B cell (primary cell): ENCODE data around the gene PPP6R1. TPM values are rescaled to one million over a fixed set of nuclear protein-coding genes. Genes with fewer than 3 reads are reported as not detected.

ENCODE experiments used
- ATAC-seq: fragments of 200-7000 bp; cut with Tn5 transposase; one replicate; pipeline ENCODE4 v1.10.0; 2021; ENCODE audit warnings: low read depth, mild to moderate bottlenecking, moderate number of reproducible peaks, moderate library complexity
- CTCF ChIA-PET: fragments of 350-600 bp; sonication (Branson Sonifier 250); formaldehyde crosslinking; loops from one replicate; lab custom pipeline; 2021; ENCODE audit warnings: antibody characterized with exemption, inconsistent platforms; lab: Charles Lee
- POLR2A ChIA-PET: fragments of 350-600 bp; sonication (Branson Sonifier 250); formaldehyde crosslinking; loops from one replicate; lab custom pipeline; 2021; ENCODE audit warnings: antibody characterized with exemption; lab: Charles Lee
- DNase-seq: peaks from one replicate; pipeline ENCODE4 v3.0.0; 2013
- H2AFZ ChIP-seq: 2 replicates; pipeline ENCODE4 v1.6.1; 2012; ENCODE audit warnings: mild to moderate bottlenecking, low read depth, low read length; ENCODE audit not compliant: insufficient read depth, poor library complexity, severe bottlenecking
- H3K27ac ChIP-seq, 2 donors: 1 replicate in 1 of 2; 2 replicates in 1 of 2; pipeline ENCODE4 v1.5.1; 2012 to 2013; ENCODE audit warnings: low read length in 2 of 2, mild to moderate bottlenecking in 2 of 2, moderate library complexity in 1 of 2
- H3K27me3 ChIP-seq, 4 experiments: fragments of 200-600 bp in 1 of 4; sonication (generic) in 1 of 4; replicated peaks in 1 of 4; 1 replicate in 2 of 4; 2 replicates in 2 of 4; pipeline versions ENCODE4 v1.6.1 to v1.7.0; 2013 to 2016; ENCODE audit warnings: low read length in 3 of 4, mild to moderate bottlenecking in 2 of 4, mixed read lengths in 1 of 4, moderate library complexity in 1 of 4; ENCODE audit not compliant: insufficient read depth in 4 of 4, control insufficient read depth in 3 of 4; ENCODE audit errors: control extremely low read depth in 1 of 4
- H3K36me3 ChIP-seq, 2 experiments: replicated peaks in 1 of 2; 1 replicate in 1 of 2; 2 replicates in 1 of 2; pipeline versions ENCODE4 v1.6.1 to v1.7.1; 2013; ENCODE audit warnings: low read length in 1 of 2; ENCODE audit not compliant: insufficient read depth in 2 of 2, control insufficient read depth in 1 of 2; ENCODE audit errors: control extremely low read depth in 1 of 2, extremely low read depth in 1 of 2
- H3K4me1 ChIP-seq, 2 donors: fragments of 200-600 bp in 1 of 2; sonication (generic) in 1 of 2; 1 replicate in 1 of 2; 2 replicates in 1 of 2; pipeline versions ENCODE4 v1.5.1 to v1.6.1; 2013 to 2017; ENCODE audit warnings: low read length in 2 of 2; ENCODE audit not compliant: control insufficient read depth in 2 of 2, insufficient read depth in 2 of 2
- H3K4me2 ChIP-seq: replicated peaks from 2 replicates; pipeline ENCODE3; 2012; ENCODE audit warnings: mild to moderate bottlenecking, low read depth, low read length; ENCODE audit not compliant: poor library complexity, severe bottlenecking
- H3K4me3 ChIP-seq, 5 experiments: fragments of 200-600 bp in 1 of 5; sonication (generic) in 1 of 5; 1 replicate in 3 of 5; 2 replicates in 2 of 5; pipeline versions ENCODE4 v1.5.1 to v1.7.0; 2011 to 2016; ENCODE audit warnings: low read length in 4 of 5, mild to moderate bottlenecking in 4 of 5, low read depth in 2 of 5, control low read depth in 1 of 5, moderate library complexity in 1 of 5; ENCODE audit not compliant: insufficient read depth in 1 of 5; ENCODE audit errors: control extremely low read depth in 1 of 5, extremely low read depth in 1 of 5
- H3K79me2 ChIP-seq: fragments of 200-600 bp; sonication (generic); one replicate; pipeline ENCODE4 v1.6.0; 2016; ENCODE audit warnings: low read length; ENCODE audit not compliant: control insufficient read depth, insufficient read depth
- H3K9ac ChIP-seq: fragments of 200-600 bp; sonication (generic); 2 replicates; pipeline ENCODE4 v1.6.1; 2017; ENCODE audit warnings: mild to moderate bottlenecking, low read length, moderate library complexity
- H3K9me3 ChIP-seq, 3 donors: one replicate each; pipeline versions ENCODE4 v1.6.1 to v1.7.1; 2013; ENCODE audit warnings: low read length in 2 of 3; ENCODE audit not compliant: control insufficient read depth in 2 of 3, insufficient read depth in 1 of 3; ENCODE audit errors: control extremely low read depth in 1 of 3
- H4K20me1 ChIP-seq: 2 replicates; pipeline ENCODE4 v1.6.0; 2012; ENCODE audit warnings: mild to moderate bottlenecking, low read length; ENCODE audit not compliant: insufficient read depth, control insufficient read depth, poor library complexity, severe bottlenecking
- H3K27ac Mint-ChIP-seq: one replicate; pipeline ENCODE4 v1.8.0; 2021; ENCODE audit warnings: mixed read lengths
- H3K27me3 Mint-ChIP-seq: one replicate; pipeline ENCODE4 v1.8.0; 2021; ENCODE audit warnings: mixed read lengths
- H3K4me1 Mint-ChIP-seq: one replicate; pipeline ENCODE4 v1.8.0; 2021; ENCODE audit warnings: mixed read lengths
- H3K4me3 Mint-ChIP-seq: one replicate; pipeline ENCODE4 v1.8.0; 2021; ENCODE audit warnings: mixed read lengths
- H3K9me3 Mint-ChIP-seq: one replicate; pipeline ENCODE4 v1.8.0; 2022; ENCODE audit warnings: mixed read lengths; ENCODE audit not compliant: insufficient read depth
- EZH2 ChIP-seq: IDR thresholded peaks from 2 replicates; pipeline ENCODE4 v1.6.1; 2012; ENCODE audit warnings: borderline replicate concordance, low read depth, mild to moderate bottlenecking, moderate library complexity, low read length; ENCODE audit not compliant: insufficient read depth, poor library complexity, severe bottlenecking
- WGBS: methylation state at CpG from one replicate; pipeline ENCODE4 v1.1.5; 2013; ENCODE audit warnings: missing lambda C conversion rate; ENCODE audit not compliant: insufficient coverage; 5-methylcytosine and 5-hydroxymethylcytosine counted together
- intact Hi-C: fragments of 100-400 bp; cut with micrococcal nuclease; formaldehyde crosslinking; loops from one replicate; pipeline ENCODE4 v1.10.0; 2022
- polyA plus RNA-seq: library from polyadenylated mRNA; depleted of rRNA; stranded (reverse); fragments of >200 nt; gene quantifications from 2 replicates; pipeline ENCODE4 v1.2.3, GENCODE V29; 2012
- total RNA-seq, 2 donors: library from RNA; stranded (reverse); fragments of 120-200 nt in 1 of 2; gene quantifications; 1 replicate in 1 of 2; 2 replicates in 1 of 2; pipeline versions ENCODE4 v1.2.3 to v1.2.4, GENCODE V29; 2013 to 2022
- TF ChIP-seq, protein P1 (sequence below): fragments of 200-600 bp; IDR thresholded peaks from one replicate; pipeline ENCODE4 v1.8.0; 2022; ENCODE audit warnings: antibody characterized with exemption, mild to moderate bottlenecking

The PPP6R1 gene
- total and polyA plus RNA-seq, 2 donors (not counting 1 experiment from before 2014, with no cell fraction given) = 122 to 193 TPM

DNA sequence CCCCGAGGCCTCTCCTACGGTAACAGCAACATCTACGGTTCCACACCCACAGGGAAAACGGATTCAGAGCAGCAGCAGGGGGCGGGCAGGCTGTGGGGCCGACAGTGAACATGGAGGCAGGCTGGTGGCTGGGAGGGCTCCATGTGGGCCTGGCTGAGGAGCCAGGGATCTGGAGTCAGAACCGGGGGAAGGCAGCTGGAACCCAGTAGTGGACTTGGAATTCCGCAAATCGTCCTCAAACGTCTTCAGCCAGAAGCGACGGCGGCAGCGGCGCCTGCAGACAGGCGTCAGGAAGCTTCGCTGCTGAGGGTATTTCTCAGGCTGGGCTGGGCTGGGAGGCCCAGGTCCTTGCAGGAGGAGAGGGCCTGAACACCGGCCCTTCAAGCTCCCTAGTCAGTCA, 32.0 kb downstream of the PPP6R1 start:
- Mint-ChIP-seq H3K27me3 (no peaks in the 10 kb centered on the region), H3K9me3 (no peaks in the 10 kb centered on the region), H3K27ac (no peak overlapping the region), H3K4me3 (no peak overlapping the region), H3K4me1 (peaks cover 3% of the 10 kb centered on the region)
- no peak for ATAC-seq
- H2AFZ ChIP-seq = no peak overlapping the region
- intact Hi-C loops = no loop called here
- H3K4me1 ChIP-seq = no peaks in the 10 kb centered on the region
- H3K9me3 ChIP-seq = no peaks in the 10 kb centered on the region
- no peak for DNase-seq
- POLR2A ChIA-PET = no interaction called here
- H3K9ac ChIP-seq = no peak overlapping the region
- TF ChIP-seq, protein P1, sequence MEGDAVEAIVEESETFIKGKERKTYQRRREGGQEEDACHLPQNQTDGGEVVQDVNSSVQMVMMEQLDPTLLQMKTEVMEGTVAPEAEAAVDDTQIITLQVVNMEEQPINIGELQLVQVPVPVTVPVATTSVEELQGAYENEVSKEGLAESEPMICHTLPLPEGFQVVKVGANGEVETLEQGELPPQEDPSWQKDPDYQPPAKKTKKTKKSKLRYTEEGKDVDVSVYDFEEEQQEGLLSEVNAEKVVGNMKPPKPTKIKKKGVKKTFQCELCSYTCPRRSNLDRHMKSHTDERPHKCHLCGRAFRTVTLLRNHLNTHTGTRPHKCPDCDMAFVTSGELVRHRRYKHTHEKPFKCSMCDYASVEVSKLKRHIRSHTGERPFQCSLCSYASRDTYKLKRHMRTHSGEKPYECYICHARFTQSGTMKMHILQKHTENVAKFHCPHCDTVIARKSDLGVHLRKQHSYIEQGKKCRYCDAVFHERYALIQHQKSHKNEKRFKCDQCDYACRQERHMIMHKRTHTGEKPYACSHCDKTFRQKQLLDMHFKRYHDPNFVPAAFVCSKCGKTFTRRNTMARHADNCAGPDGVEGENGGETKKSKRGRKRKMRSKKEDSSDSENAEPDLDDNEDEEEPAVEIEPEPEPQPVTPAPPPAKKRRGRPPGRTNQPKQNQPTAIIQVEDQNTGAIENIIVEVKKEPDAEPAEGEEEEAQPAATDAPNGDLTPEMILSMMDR = no peak
- no peak for TF ChIP-seq EZH2
- no peaks in the 10 kb centered on the region for H3K79me2 ChIP-seq
- H4K20me1 ChIP-seq = peaks cover 57% of the 10 kb centered on the region
- H3K4me3 ChIP-seq = no peak overlapping the region
- WGBS = 90% methylated on average over 18 of the region's 18 CpGs
- no peak overlapping the region for H3K4me2 ChIP-seq
- H3K36me3 ChIP-seq = peaks cover 0 to 56% of the 10 kb centered on the region in 2 experiments
- H3K27ac ChIP-seq = no peak overlapping the region
- CTCF ChIA-PET = no interaction called here
- H3K27me3 ChIP-seq = no peaks in the 10 kb centered on the region

DNA sequence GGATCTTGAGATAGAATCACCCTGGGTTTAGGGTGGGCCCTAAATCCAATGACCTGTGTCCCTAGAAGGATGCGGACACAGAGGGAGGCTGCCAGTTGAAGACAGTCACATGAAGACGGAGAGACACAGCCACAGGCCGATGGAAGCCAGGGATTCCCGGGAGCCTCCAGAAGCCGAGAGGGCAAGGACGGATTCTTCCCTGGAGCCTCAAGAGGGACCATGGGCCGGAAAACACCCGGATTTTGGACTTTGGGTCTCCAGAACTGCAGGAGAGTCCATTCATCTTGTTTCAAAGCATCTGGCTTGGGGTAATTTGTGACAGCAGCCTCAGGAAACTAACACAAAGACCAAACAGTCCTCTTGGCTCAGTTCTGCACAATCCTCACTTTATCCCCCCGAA, 32.5 kb downstream of the PPP6R1 start:
- 88% methylated on average over 9 of the region's 9 CpGs for WGBS
- Histone ChIP-seq H3K9me3 (no peaks in the 10 kb centered on the region), H4K20me1 (peaks cover 51% of the 10 kb centered on the region), H3K36me3 (peaks cover 0 to 51% of the 10 kb centered on the region in 2 experiments), H3K27me3 (no peaks in the 10 kb centered on the region), H3K27ac (no peak overlapping the region), H3K9ac (no peak overlapping the region), H3K4me3 (no peak overlapping the region), H3K4me1 (no peaks in the 10 kb centered on the region), H3K4me2 (no peak overlapping the region), H3K79me2 (no peaks in the 10 kb centered on the region), H2AFZ (no peak overlapping the region)
- no peak overlapping the region for H3K27ac Mint-ChIP-seq
- intact Hi-C loops = no loop called here
- no peaks in the 10 kb centered on the region for H3K9me3 Mint-ChIP-seq
- CTCF ChIA-PET = no interaction called here
- H3K27me3 Mint-ChIP-seq = no peaks in the 10 kb centered on the region
- TF ChIP-seq EZH2 = no peak
- TF ChIP-seq, protein P1 = no peak
- POLR2A ChIA-PET = no interaction called here
- ATAC-seq (no peak), DNase-seq (no peak)
- no peak overlapping the region for H3K4me3 Mint-ChIP-seq
- peaks cover 3% of the 10 kb centered on the region for H3K4me1 Mint-ChIP-seq
